ENCODE data around the gene SHISA6. TPM values are rescaled to one million over a fixed set of nuclear protein-coding genes. Genes with fewer than 3 reads are reported as not detected.

Gene SHISA6
- polyA plus RNA-seq, 1 donor from 2014 or later = 1.8 TPM

- Histone ChIP-seq H3K36me3 (ENCODE audit: insufficient read depth, low read length) (no peaks in the 10 kb centered on the region), H3K4me3 (ENCODE audit: low read length) (peak overlapping the region; percentile 87), H3K27ac (ENCODE audit: low read length) (no peak overlapping the region), H3K27me3 (ENCODE audit: insufficient read depth, low read depth, low read length) (peaks cover 52% of the 10 kb centered on the region), H3K9me2 (ENCODE audit: insufficient read depth, low read length) (no peaks in the 10 kb centered on the region), H3K9ac (ENCODE audit: low read length) (no peak overlapping the region), H3K9me3 (ENCODE audit: low read length) (no peaks in the 10 kb centered on the region), H4K20me1 (ENCODE audit: insufficient read depth) (no peaks in the 10 kb centered on the region), H2AFZ (ENCODE audit: low read depth, low read length) (no peak overlapping the region), H3F3A (ENCODE audit: insufficient read depth, low read length, poor library complexity, severe bottlenecking) (no peaks in the 10 kb centered on the region), H3K4me2 (ENCODE audit: low read length) (no peak overlapping the region), H3K79me2 (replicated peaks; ENCODE audit: insufficient read depth, low read length) (no peaks in the 10 kb centered on the region)
- TF ChIP-seq MXI1 (conservative IDR thresholded peaks at IDR 0.05; ENCODE audit: poor library complexity, severe bottlenecking) (no peak), SMC3 (conservative IDR thresholded peaks at IDR 0.05; ENCODE audit: poor library complexity) (no peak), EP300 (conservative IDR thresholded peaks at IDR 0.05; ENCODE audit: poor library complexity, severe bottlenecking) (no peak), REST (IDR thresholded peaks at IDR 0.05; ENCODE audit: borderline replicate concordance) (no peak), TAF1 (IDR thresholded peaks at IDR 0.05; ENCODE audit: low read depth) (no peak), RAD21 (conservative IDR thresholded peaks at IDR 0.05) (no peak), EZH2 (IDR thresholded peaks at IDR 0.05; ENCODE audit: borderline replicate concordance, insufficient read depth, low read length, poor library complexity, severe bottlenecking) (no peak), POLR2AphosphoS5 (IDR thresholded peaks at IDR 0.05) (no peak), CTCF (IDR thresholded peaks at IDR 0.05; ENCODE audit: poor library complexity, severe bottlenecking) (no peak)
Measured at GRCh38 chr17:11239379-11239970, 1.5 kb upstream of the SHISA6 start.

DNA sequence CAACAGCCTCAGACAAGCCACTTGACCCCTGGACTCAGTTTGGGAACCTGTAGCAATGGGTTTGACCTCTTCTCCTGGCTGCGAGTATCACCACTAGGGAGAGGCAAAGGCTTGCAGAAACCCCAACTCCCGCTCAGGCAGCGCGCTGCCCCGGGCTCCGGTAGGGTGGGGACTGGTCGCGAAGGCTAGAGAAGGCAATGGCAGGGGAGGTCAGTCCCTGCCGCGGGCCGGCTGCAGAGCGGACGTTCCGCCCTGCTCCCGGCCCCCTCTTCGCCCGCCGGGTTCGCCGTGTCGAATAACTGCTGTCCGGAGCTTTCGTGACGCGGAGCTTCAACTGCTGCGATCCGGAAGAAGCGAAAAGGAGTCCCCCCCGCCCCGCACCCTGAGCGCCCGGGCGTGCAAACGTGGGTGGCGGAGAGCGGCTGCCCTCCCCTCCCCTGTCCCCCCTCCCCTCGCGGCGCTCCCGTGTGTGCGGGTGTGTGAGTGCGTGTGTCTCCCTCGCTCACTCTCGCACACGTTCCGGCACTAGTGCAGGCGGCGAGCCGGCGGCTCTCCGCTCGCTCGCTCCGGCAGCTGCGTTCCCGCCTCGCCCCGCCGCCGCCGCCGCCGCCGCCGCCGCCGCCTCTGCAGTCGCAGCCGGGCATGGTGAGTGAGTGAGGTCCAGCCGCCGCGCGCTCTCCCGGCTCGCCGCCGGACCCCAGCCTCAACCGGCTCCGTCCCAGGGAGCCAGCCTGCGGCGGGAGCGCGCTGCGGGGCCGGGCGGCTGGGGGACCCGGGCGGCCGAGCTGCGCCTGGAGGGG is 772 bp upstream of the SHISA6 start:
- Histone ChIP-seq H3K4me2 (ENCODE audit: low read length) (peak overlapping the region; percentile 39), H3K27ac (ENCODE audit: low read length) (no peak overlapping the region), H3K27me3 (ENCODE audit: insufficient read depth, low read depth, low read length) (peaks cover 52% of the 10 kb centered on the region)

More for the DNA sequence above, 772 bp upstream of the SHISA6 start:
- Histone ChIP-seq H4K20me1 (ENCODE audit: insufficient read depth) (no peaks in the 10 kb centered on the region), H3K79me2 (replicated peaks; ENCODE audit: insufficient read depth, low read length) (no peaks in the 10 kb centered on the region), H3K36me3 (ENCODE audit: insufficient read depth, low read length) (no peaks in the 10 kb centered on the region), H3K4me3 (ENCODE audit: low read length) (peak overlapping the region; percentile 87), H3F3A (ENCODE audit: insufficient read depth, low read length, poor library complexity, severe bottlenecking) (no peaks in the 10 kb centered on the region), H3K9me2 (ENCODE audit: insufficient read depth, low read length) (no peaks in the 10 kb centered on the region), H3K9me3 (ENCODE audit: low read length) (no peaks in the 10 kb centered on the region), H2AFZ (ENCODE audit: low read depth, low read length) (no peak overlapping the region), H3K9ac (ENCODE audit: low read length) (peak overlapping the region; percentile 62)
- TF ChIP-seq POLR2AphosphoS5 (IDR thresholded peaks at IDR 0.05) (no peak), TAF1 (IDR thresholded peaks at IDR 0.05; ENCODE audit: low read depth) (no peak), CTCF (IDR thresholded peaks at IDR 0.05; ENCODE audit: poor library complexity, severe bottlenecking) (peak; percentile 64), EZH2 (IDR thresholded peaks at IDR 0.05; ENCODE audit: borderline replicate concordance, insufficient read depth, low read length, poor library complexity, severe bottlenecking) (no peak), SMC3 (conservative IDR thresholded peaks at IDR 0.05; ENCODE audit: poor library complexity) (peak; percentile 54), EP300 (conservative IDR thresholded peaks at IDR 0.05; ENCODE audit: poor library complexity, severe bottlenecking) (no peak), MXI1 (conservative IDR thresholded peaks at IDR 0.05; ENCODE audit: poor library complexity, severe bottlenecking) (peak; percentile 70), RAD21 (conservative IDR thresholded peaks at IDR 0.05) (peak; percentile 62), REST (IDR thresholded peaks at IDR 0.05; ENCODE audit: borderline replicate concordance) (no peak)
